ENCODE data around the gene SPATS2. TPM values are rescaled to one million over a fixed set of nuclear protein-coding genes. Genes with fewer than 3 reads are reported as not detected.
A peak's percentile ranks its signal among the peaks of the same experiment; 100 is the strongest.

Gene SPATS2
- total RNA-seq, 1 experiment from 2014 or later: 31.9 TPM

- DNase-seq: peak; percentile 78
- Histone ChIP-seq H3K36me3 (replicated peaks; ENCODE audit: control insufficient read depth, insufficient read depth, low read length) (no peaks in the 10 kb centered on the region), H3K27me3 (ENCODE audit: control insufficient read depth, insufficient read depth, low read length) (no peaks in the 10 kb centered on the region), H3K4me3 (ENCODE audit: insufficient read depth, low read depth, low read length) (no peak overlapping the region)
Observed at GRCh38 chr12:49388682-49389386, 21.6 kb downstream of the SPATS2 start.

GRCh38 chr12:49389387-49389703, 22.1 kb downstream of the SPATS2 start:
- H3K27me3 ChIP-seq (ENCODE audit: control insufficient read depth, insufficient read depth, low read length): no peaks in the 10 kb centered on the region
- H3K4me3 ChIP-seq (ENCODE audit: insufficient read depth, low read depth, low read length): no peak overlapping the region
- DNase-seq: no peak
- H3K36me3 ChIP-seq (replicated peaks; ENCODE audit: control insufficient read depth, insufficient read depth, low read length): no peaks in the 10 kb centered on the region

GRCh38 chr12:49397000-49397399, 29.7 kb downstream of the SPATS2 start:
- H3K36me3 ChIP-seq (replicated peaks; ENCODE audit: control insufficient read depth, insufficient read depth, low read length): no peaks in the 10 kb centered on the region
- no peak overlapping the region for H3K4me3 ChIP-seq (ENCODE audit: insufficient read depth, low read depth, low read length)
- DNase-seq: no peak
- H3K27me3 ChIP-seq (ENCODE audit: control insufficient read depth, insufficient read depth, low read length): no peaks in the 10 kb centered on the region

- Histone ChIP-seq H3K4me3 (ENCODE audit: insufficient read depth, low read depth, low read length) (no peak overlapping the region), H3K27me3 (ENCODE audit: control insufficient read depth, insufficient read depth, low read length) (no peaks in the 10 kb centered on the region), H3K36me3 (replicated peaks; ENCODE audit: control insufficient read depth, insufficient read depth, low read length) (no peaks in the 10 kb centered on the region)
- DNase-seq: no peak
Observed at GRCh38 chr12:49400304-49400703, 33.0 kb downstream of the SPATS2 start.

GRCh38 chr12:49403971-49404450, 36.7 kb downstream of the SPATS2 start:
- Histone ChIP-seq H3K4me3 (ENCODE audit: insufficient read depth, low read depth, low read length) (no peak overlapping the region), H3K27me3 (ENCODE audit: control insufficient read depth, insufficient read depth, low read length) (no peaks in the 10 kb centered on the region), H3K36me3 (replicated peaks; ENCODE audit: control insufficient read depth, insufficient read depth, low read length) (no peaks in the 10 kb centered on the region)
- DNase-seq: no peak

- no peak overlapping the region for H3K4me3 ChIP-seq (ENCODE audit: insufficient read depth, low read depth, low read length)
- DNase-seq: no peak
- H3K36me3 ChIP-seq (replicated peaks; ENCODE audit: control insufficient read depth, insufficient read depth, low read length): no peaks in the 10 kb centered on the region
- H3K27me3 ChIP-seq (ENCODE audit: control insufficient read depth, insufficient read depth, low read length): no peaks in the 10 kb centered on the region
Observed at GRCh38 chr12:49404956-49405355, 37.7 kb downstream of the SPATS2 start.

- Histone ChIP-seq H3K4me3 (ENCODE audit: insufficient read depth, low read depth, low read length) (no peak overlapping the region), H3K36me3 (replicated peaks; ENCODE audit: control insufficient read depth, insufficient read depth, low read length) (no peaks in the 10 kb centered on the region), H3K27me3 (ENCODE audit: control insufficient read depth, insufficient read depth, low read length) (no peaks in the 10 kb centered on the region)
- DNase-seq: no peak
Observed at GRCh38 chr12:49410818-49411217, 43.6 kb downstream of the SPATS2 start.

GRCh38 chr12:49413010-49413409, 45.7 kb downstream of the SPATS2 start:
- Histone ChIP-seq H3K36me3 (replicated peaks; ENCODE audit: control insufficient read depth, insufficient read depth, low read length) (no peaks in the 10 kb centered on the region), H3K27me3 (ENCODE audit: control insufficient read depth, insufficient read depth, low read length) (no peaks in the 10 kb centered on the region), H3K4me3 (ENCODE audit: insufficient read depth, low read depth, low read length) (no peak overlapping the region)
- DNase-seq: no peak

- Histone ChIP-seq H3K27me3 (ENCODE audit: control insufficient read depth, insufficient read depth, low read length) (no peaks in the 10 kb centered on the region), H3K36me3 (replicated peaks; ENCODE audit: control insufficient read depth, insufficient read depth, low read length) (no peaks in the 10 kb centered on the region), H3K4me3 (ENCODE audit: insufficient read depth, low read depth, low read length) (no peak overlapping the region)
- DNase-seq: no peak
Observed at GRCh38 chr12:49413796-49414195, 46.5 kb downstream of the SPATS2 start.

- Histone ChIP-seq H3K27me3 (ENCODE audit: control insufficient read depth, insufficient read depth, low read length) (no peaks in the 10 kb centered on the region), H3K4me3 (ENCODE audit: insufficient read depth, low read depth, low read length) (no peak overlapping the region), H3K36me3 (replicated peaks; ENCODE audit: control insufficient read depth, insufficient read depth, low read length) (no peaks in the 10 kb centered on the region)
- DNase-seq: no peak
Observed at GRCh38 chr12:49414364-49414763, 47.1 kb downstream of the SPATS2 start.

GRCh38 chr12:49415521-49415970, 48.3 kb downstream of the SPATS2 start:
- no peaks in the 10 kb centered on the region for H3K27me3 ChIP-seq (ENCODE audit: control insufficient read depth, insufficient read depth, low read length)
- no peak overlapping the region for H3K4me3 ChIP-seq (ENCODE audit: insufficient read depth, low read depth, low read length)
- H3K36me3 ChIP-seq (replicated peaks; ENCODE audit: control insufficient read depth, insufficient read depth, low read length): no peaks in the 10 kb centered on the region
- DNase-seq: no peak

GRCh38 chr12:49416892-49417291, 49.6 kb downstream of the SPATS2 start:
- Histone ChIP-seq H3K36me3 (replicated peaks; ENCODE audit: control insufficient read depth, insufficient read depth, low read length) (no peaks in the 10 kb centered on the region), H3K4me3 (ENCODE audit: insufficient read depth, low read depth, low read length) (no peak overlapping the region), H3K27me3 (ENCODE audit: control insufficient read depth, insufficient read depth, low read length) (no peaks in the 10 kb centered on the region)
- DNase-seq: no peak

- Histone ChIP-seq H3K36me3 (replicated peaks; ENCODE audit: control insufficient read depth, insufficient read depth, low read length) (no peaks in the 10 kb centered on the region), H3K4me3 (ENCODE audit: insufficient read depth, low read depth, low read length) (no peak overlapping the region), H3K27me3 (ENCODE audit: control insufficient read depth, insufficient read depth, low read length) (no peaks in the 10 kb centered on the region)
- no peak for DNase-seq
Observed at GRCh38 chr12:49417558-49417957, 50.3 kb downstream of the SPATS2 start.

GRCh38 chr12:49420556-49420955, 53.3 kb downstream of the SPATS2 start:
- Histone ChIP-seq H3K36me3 (replicated peaks; ENCODE audit: control insufficient read depth, insufficient read depth, low read length) (no peaks in the 10 kb centered on the region), H3K27me3 (ENCODE audit: control insufficient read depth, insufficient read depth, low read length) (no peaks in the 10 kb centered on the region), H3K4me3 (ENCODE audit: insufficient read depth, low read depth, low read length) (no peak overlapping the region)
- DNase-seq: no peak

GRCh38 chr12:49422114-49422513, 54.9 kb downstream of the SPATS2 start:
- Histone ChIP-seq H3K27me3 (ENCODE audit: control insufficient read depth, insufficient read depth, low read length) (no peaks in the 10 kb centered on the region), H3K4me3 (ENCODE audit: insufficient read depth, low read depth, low read length) (no peak overlapping the region), H3K36me3 (replicated peaks; ENCODE audit: control insufficient read depth, insufficient read depth, low read length) (no peaks in the 10 kb centered on the region)
- DNase-seq: no peak

- peak; percentile 15 for DNase-seq
- Histone ChIP-seq H3K4me3 (ENCODE audit: insufficient read depth, low read depth, low read length) (no peak overlapping the region), H3K27me3 (ENCODE audit: control insufficient read depth, insufficient read depth, low read length) (no peaks in the 10 kb centered on the region), H3K36me3 (replicated peaks; ENCODE audit: control insufficient read depth, insufficient read depth, low read length) (no peaks in the 10 kb centered on the region)
Observed at GRCh38 chr12:49428793-49429192, 61.5 kb downstream of the SPATS2 start.
